Activated T-helper 17 cell treated with anti-CD3 and anti-CD28 coated beads, Interleukin-2, amount 50 U/mL, for 72 hours (primary cell): Measurements from ENCODE around the gene SLC9A7. TPM values are rescaled to one million over a fixed set of nuclear protein-coding genes. Genes with fewer than 3 reads are reported as not detected.

Experiments used
- ATAC-seq: fragments of 150-1000 bp; cut with Tn5 transposase; replicated peaks from 2 replicates; pipeline ENCODE4 v1.10.0; 2021; ENCODE audit warnings: mild to moderate bottlenecking, moderate library complexity
- H3K27ac Mint-ChIP-seq: one replicate; pipeline ENCODE4 v1.8.0; 2022; ENCODE audit warnings: mixed read lengths
- H3K27me3 Mint-ChIP-seq: one replicate; pipeline ENCODE4 v1.8.0; 2022; ENCODE audit warnings: mixed read lengths
- H3K36me3 Mint-ChIP-seq: one replicate; pipeline ENCODE4 v1.8.0; 2022; ENCODE audit warnings: low read depth, mild to moderate bottlenecking, mixed read lengths
- H3K4me1 Mint-ChIP-seq: one replicate; pipeline ENCODE4 v1.8.0; 2022; ENCODE audit warnings: mixed read lengths
- H3K4me3 Mint-ChIP-seq: one replicate; pipeline ENCODE4 v1.8.0; 2022; ENCODE audit warnings: mild to moderate bottlenecking, mixed read lengths
- H3K9me3 Mint-ChIP-seq: one replicate; pipeline ENCODE4 v1.8.0; 2022; ENCODE audit warnings: mixed read lengths
- total RNA-seq, 2 donors: library from RNA; stranded (reverse); gene quantifications; one replicate each; pipeline ENCODE4 v1.2.3, GENCODE V29; 2022

The SLC9A7 gene
- total RNA-seq, 2 donors from 2014 or later: 10.0 to 13.3 TPM

- H3K4me3 Mint-ChIP-seq: peak overlapping the region; percentile 44
- peak overlapping the region; percentile 31 for H3K27ac Mint-ChIP-seq
- H3K9me3 Mint-ChIP-seq: no peaks in the 10 kb centered on the region
- H3K36me3 Mint-ChIP-seq: no peaks in the 10 kb centered on the region
- peak; percentile 93 for ATAC-seq
- peaks cover 5% of the 10 kb centered on the region for H3K4me1 Mint-ChIP-seq
- H3K27me3 Mint-ChIP-seq: no peaks in the 10 kb centered on the region
These were observed 93.4 kb downstream of the SLC9A7 start for GRCh38 chrX:46665232-46666152.

- H3K9me3 Mint-ChIP-seq: no peaks in the 10 kb centered on the region
- no peaks in the 10 kb centered on the region for H3K36me3 Mint-ChIP-seq
- ATAC-seq: no peak
- no peak overlapping the region for H3K4me3 Mint-ChIP-seq
- peaks cover 5% of the 10 kb centered on the region for H3K4me1 Mint-ChIP-seq
- H3K27ac Mint-ChIP-seq: no peak overlapping the region
- H3K27me3 Mint-ChIP-seq: no peaks in the 10 kb centered on the region
These were observed 96.5 kb downstream of the SLC9A7 start for GRCh38 chrX:46662188-46662958.

DNA sequence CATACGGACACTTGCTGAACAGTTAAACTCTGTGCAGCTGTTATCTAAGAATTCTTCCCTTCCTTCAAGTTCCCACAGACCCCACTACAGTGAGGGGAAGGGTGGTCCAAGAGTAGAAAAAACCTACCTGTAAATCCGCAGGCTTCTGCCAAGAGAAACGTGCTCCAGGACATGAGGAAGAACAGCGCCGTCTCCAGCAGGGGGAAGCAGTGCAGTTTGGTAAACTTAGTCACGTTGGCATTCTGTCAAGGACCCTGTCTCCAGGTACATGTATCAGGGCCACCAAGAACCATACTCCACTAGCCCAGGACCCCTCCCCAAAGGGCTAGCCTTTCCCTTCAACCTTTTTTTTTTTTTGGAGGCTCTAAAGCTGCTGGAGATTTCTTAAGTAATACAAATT lies 105.4 kb downstream of the SLC9A7 start:
- no peak overlapping the region for H3K27ac Mint-ChIP-seq
- H3K4me3 Mint-ChIP-seq: no peak overlapping the region
- H3K9me3 Mint-ChIP-seq: no peaks in the 10 kb centered on the region
- H3K4me1 Mint-ChIP-seq: no peaks in the 10 kb centered on the region
- no peaks in the 10 kb centered on the region for H3K27me3 Mint-ChIP-seq
- H3K36me3 Mint-ChIP-seq: peaks cover 5% of the 10 kb centered on the region
- ATAC-seq: no peak

DNA sequence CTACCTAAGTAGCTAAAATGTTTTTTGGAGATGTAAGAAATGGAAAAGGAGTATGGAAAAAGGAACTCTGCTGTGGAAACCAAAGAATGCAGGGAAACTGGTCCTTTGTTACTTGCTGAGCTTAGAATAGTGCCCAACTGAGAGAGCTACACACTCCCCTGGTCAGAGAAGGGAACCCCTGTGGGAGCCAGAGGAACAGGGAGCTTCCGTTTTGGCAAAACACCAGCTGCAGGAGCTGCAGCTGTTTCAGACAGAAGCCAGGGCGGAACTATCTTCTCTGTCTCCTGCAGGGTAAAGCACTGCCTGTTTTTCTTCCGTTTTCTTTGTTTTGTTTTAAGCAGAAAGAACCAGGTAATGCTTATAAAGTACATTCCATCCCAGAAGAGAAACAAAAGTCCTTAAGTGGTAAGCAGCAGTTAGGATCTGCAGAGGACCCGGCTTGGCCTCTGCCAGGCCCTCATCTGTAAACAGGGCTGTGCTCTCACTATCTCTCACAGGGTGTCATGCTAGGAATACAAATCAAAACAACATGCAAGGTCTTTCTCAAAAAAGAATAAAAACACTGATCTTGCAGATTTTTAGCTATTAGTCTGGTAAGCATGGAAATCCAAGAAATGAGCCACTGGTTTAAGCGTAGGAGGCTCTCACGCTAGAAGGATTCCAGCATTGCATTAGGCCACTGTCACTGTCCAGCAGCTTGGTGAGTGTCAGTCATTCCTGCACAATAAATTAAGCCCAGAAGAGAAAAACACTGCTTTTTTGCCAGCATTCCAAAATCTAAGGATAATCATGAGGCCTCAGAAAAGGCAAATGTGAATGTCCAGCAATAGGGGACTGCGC lies 109.3 kb downstream of the SLC9A7 start:
- Mint-ChIP-seq H3K9me3 (no peaks in the 10 kb centered on the region), H3K4me1 (no peaks in the 10 kb centered on the region), H3K36me3 (peaks cover 14% of the 10 kb centered on the region), H3K27me3 (no peaks in the 10 kb centered on the region), H3K27ac (no peak overlapping the region), H3K4me3 (no peak overlapping the region)
- ATAC-seq: no peak

DNA sequence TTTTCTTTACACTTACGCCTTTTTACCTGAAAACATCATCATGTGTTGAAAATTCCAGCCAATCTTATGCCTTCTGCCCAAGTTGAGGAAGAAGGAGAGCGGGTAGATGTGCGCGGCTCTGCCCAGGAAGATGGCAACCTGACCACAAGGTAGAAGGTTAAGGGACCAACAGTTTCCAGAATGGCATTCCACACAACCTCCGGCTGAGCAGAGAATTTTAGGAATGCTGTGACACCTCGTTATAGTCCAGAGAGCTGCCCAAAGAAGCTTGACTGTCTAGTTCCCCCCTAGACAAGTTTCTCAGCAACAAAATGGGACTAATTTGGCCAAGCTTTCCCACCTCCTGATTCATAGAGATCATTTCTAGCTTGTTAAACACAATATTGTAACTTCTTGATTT lies 110.3 kb downstream of the SLC9A7 start:
- no peaks in the 10 kb centered on the region for H3K27me3 Mint-ChIP-seq
- H3K4me1 Mint-ChIP-seq: no peaks in the 10 kb centered on the region
- ATAC-seq: no peak
- H3K9me3 Mint-ChIP-seq: no peaks in the 10 kb centered on the region
- H3K4me3 Mint-ChIP-seq: no peak overlapping the region
- H3K36me3 Mint-ChIP-seq: peaks cover 14% of the 10 kb centered on the region
- no peak overlapping the region for H3K27ac Mint-ChIP-seq

DNA sequence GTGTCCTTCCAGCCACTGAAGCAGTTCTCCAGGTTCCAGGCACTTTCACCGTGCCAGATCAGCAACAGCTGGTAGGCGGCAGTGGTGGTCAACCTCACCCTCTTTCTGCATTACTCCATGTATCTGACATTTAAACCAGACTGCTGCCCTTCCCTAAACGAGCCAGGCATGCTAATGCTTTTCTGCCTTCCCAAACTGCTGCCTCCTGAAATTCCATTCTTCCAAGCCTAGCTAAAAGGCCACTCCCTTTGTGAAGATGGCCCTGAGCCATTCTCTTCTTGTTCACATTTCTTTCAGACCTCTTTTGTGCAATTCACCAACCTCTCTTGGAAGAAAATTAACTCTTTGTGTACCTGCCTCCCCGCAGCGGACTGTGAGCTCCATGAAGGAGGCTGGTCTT lies 111.7 kb downstream of the SLC9A7 start:
- no peaks in the 10 kb centered on the region for H3K9me3 Mint-ChIP-seq
- no peaks in the 10 kb centered on the region for H3K4me1 Mint-ChIP-seq
- no peak for ATAC-seq
- H3K27me3 Mint-ChIP-seq: no peaks in the 10 kb centered on the region
- peaks cover 14% of the 10 kb centered on the region for H3K36me3 Mint-ChIP-seq
- no peak overlapping the region for H3K27ac Mint-ChIP-seq
- H3K4me3 Mint-ChIP-seq: no peak overlapping the region

DNA sequence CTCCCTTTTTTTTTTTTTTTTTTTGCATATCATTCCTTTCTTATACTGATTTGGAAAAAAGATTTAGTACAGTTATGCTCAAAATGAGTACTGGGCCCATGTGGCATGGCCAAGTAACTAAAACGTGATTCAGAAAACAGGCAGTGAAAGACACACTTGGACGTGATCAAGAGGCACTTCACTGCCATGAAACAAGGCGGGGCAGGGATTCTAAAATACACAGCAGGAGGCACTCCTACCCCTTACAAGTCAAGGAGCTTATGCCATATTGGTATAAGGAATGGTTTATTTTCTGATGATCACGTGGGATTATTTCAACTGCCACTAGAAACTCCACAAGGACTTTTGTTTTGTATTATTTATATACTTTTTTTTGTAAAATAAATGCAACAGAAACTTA lies 113.3 kb downstream of the SLC9A7 start:
- no peak overlapping the region for H3K4me3 Mint-ChIP-seq
- no peak overlapping the region for H3K27ac Mint-ChIP-seq
- peaks cover 9% of the 10 kb centered on the region for H3K36me3 Mint-ChIP-seq
- H3K9me3 Mint-ChIP-seq: no peaks in the 10 kb centered on the region
- H3K4me1 Mint-ChIP-seq: no peaks in the 10 kb centered on the region
- no peak for ATAC-seq
- H3K27me3 Mint-ChIP-seq: no peaks in the 10 kb centered on the region

- no peak overlapping the region for H3K4me3 Mint-ChIP-seq
- no peaks in the 10 kb centered on the region for H3K9me3 Mint-ChIP-seq
- H3K4me1 Mint-ChIP-seq: no peaks in the 10 kb centered on the region
- H3K27me3 Mint-ChIP-seq: no peaks in the 10 kb centered on the region
- H3K36me3 Mint-ChIP-seq: peaks cover 9% of the 10 kb centered on the region
- ATAC-seq: no peak
- no peak overlapping the region for H3K27ac Mint-ChIP-seq
These were observed 115.3 kb downstream of the SLC9A7 start for GRCh38 chrX:46643636-46644035.

DNA sequence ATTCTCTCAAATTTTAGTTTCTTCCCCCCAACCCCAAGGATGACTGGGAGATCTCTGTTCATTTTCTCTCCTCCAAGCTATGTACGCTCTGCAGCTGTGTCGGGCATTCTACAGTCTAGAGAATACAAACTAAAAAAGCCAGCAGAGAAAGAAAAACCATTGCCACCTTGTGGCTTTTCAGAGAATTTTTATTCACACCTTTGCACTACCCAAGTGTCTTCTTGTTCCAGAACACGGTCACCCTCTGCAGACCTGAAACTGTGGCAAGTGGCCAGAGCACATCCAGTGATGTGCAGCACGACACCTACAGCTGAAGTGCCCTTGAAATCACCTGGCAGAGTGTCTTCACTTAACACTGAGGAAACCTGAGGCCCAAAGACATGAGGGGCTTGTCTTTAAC lies 116.8 kb downstream of the SLC9A7 start:
- H3K27ac Mint-ChIP-seq: no peak overlapping the region
- peak; percentile 68 for ATAC-seq
- H3K36me3 Mint-ChIP-seq: no peaks in the 10 kb centered on the region
- no peak overlapping the region for H3K4me3 Mint-ChIP-seq
- H3K27me3 Mint-ChIP-seq: no peaks in the 10 kb centered on the region
- H3K4me1 Mint-ChIP-seq: no peaks in the 10 kb centered on the region
- no peaks in the 10 kb centered on the region for H3K9me3 Mint-ChIP-seq

DNA sequence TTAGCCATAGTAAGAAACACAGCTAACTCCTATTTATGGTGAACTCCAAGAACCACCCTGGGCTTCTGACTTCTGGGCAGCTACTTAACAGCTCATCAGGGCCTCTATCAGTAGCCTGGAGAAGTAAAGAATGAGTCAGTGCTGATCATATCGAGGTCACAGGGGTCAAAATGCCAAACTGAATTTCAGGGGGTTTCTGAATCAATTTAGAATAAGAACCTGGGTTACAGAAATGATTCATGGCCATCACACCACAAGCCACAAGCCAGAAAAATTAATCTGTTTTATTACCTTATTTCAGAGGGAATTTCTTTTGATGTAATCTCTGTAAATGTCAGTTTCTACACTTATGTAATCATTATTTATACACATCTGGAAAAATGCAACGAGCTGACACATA lies 121.0 kb downstream of the SLC9A7 start:
- peaks cover 11% of the 10 kb centered on the region for H3K36me3 Mint-ChIP-seq
- H3K27ac Mint-ChIP-seq: no peak overlapping the region
- no peaks in the 10 kb centered on the region for H3K9me3 Mint-ChIP-seq
- H3K27me3 Mint-ChIP-seq: no peaks in the 10 kb centered on the region
- H3K4me3 Mint-ChIP-seq: peak overlapping the region; percentile 26
- ATAC-seq: peak; percentile 82
- H3K4me1 Mint-ChIP-seq: peaks cover 12% of the 10 kb centered on the region

DNA sequence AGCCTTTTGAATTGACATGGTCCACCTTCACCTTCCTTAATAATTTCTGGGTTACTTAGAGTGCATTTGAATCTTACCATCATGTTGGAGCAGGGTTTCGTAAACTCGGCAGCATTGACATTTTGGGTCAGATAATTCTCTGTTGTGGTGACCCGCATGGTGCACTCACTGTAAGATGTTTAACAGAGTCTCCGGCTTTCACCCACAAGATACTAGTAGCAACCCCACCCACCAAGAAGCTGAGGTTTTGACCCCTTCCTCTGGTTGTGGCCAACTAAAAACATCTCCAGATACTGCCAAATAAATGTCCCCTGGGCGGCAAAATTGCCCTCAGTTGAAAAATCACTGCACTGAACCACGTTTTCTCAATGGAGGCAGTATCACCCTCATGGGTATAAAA lies 122.7 kb downstream of the SLC9A7 start:
- H3K4me3 Mint-ChIP-seq: no peak overlapping the region
- H3K4me1 Mint-ChIP-seq: peaks cover 12% of the 10 kb centered on the region
- no peaks in the 10 kb centered on the region for H3K9me3 Mint-ChIP-seq
- peak; percentile 30 for ATAC-seq
- H3K27ac Mint-ChIP-seq: no peak overlapping the region
- H3K36me3 Mint-ChIP-seq: peaks cover 11% of the 10 kb centered on the region
- no peaks in the 10 kb centered on the region for H3K27me3 Mint-ChIP-seq

GRCh38 chrX:46635186-46635585 lies 123.7 kb downstream of the SLC9A7 start:
- Mint-ChIP-seq H3K4me3 (peak overlapping the region; percentile 72), H3K36me3 (peaks cover 11% of the 10 kb centered on the region), H3K27ac (peak overlapping the region; percentile 92), H3K27me3 (no peaks in the 10 kb centered on the region), H3K9me3 (no peaks in the 10 kb centered on the region), H3K4me1 (peaks cover 12% of the 10 kb centered on the region)
- ATAC-seq: peak; percentile 66

DNA sequence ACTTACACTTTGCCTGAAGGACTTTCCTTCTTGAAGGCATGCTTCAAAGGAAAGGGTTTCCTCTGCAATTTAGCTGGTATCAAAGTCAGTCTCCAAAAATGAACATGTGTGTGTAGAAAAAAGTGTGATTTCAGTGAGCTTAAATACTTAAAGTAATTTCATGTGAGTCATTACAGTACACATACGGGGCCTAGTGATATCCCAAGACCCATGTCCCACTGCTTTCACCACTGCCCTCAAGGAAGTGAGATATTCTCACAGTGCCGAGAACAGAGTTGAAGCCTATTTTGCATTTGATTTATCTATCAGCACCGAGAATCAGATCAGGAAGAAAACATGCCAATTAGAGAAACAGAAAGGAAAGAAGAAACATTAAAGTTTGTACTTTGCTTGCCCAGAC lies 124.3 kb downstream of the SLC9A7 start:
- no peaks in the 10 kb centered on the region for H3K27me3 Mint-ChIP-seq
- H3K27ac Mint-ChIP-seq: peak overlapping the region; percentile 92
- peak; percentile 63 for ATAC-seq
- peaks cover 15% of the 10 kb centered on the region for H3K4me1 Mint-ChIP-seq
- peak overlapping the region; percentile 72 for H3K4me3 Mint-ChIP-seq
- H3K36me3 Mint-ChIP-seq: peaks cover 11% of the 10 kb centered on the region
- H3K9me3 Mint-ChIP-seq: no peaks in the 10 kb centered on the region

DNA sequence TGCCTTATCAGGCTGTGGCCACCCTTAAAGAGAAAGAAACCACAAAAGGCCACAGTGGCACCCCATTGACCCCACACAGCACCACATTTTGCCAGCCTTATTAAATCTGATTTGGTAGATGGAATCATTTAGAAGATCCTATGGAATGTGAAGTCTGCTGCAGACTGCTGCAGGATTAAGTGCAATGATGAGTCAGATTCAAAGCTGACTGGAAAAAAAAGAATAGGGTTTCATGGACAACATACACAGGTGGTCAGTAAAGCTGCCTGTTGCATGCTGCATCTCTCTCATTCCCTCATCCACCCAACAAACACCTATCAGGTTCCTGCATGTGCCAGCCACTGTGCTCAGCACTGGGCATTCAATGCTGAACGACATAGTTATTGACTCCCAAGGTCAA lies 128.8 kb downstream of the SLC9A7 start:
- H3K27me3 Mint-ChIP-seq: no peaks in the 10 kb centered on the region
- no peak overlapping the region for H3K27ac Mint-ChIP-seq
- ATAC-seq: no peak
- peaks cover 23% of the 10 kb centered on the region for H3K4me1 Mint-ChIP-seq
- no peak overlapping the region for H3K4me3 Mint-ChIP-seq
- H3K36me3 Mint-ChIP-seq: peaks cover 8% of the 10 kb centered on the region
- no peaks in the 10 kb centered on the region for H3K9me3 Mint-ChIP-seq
